Prostate gland (tissue), 2 donors: ENCODE results near the gene SOWAHC.

Experiments
- POLR2A ChIP-seq: fragments of 450-650 bp; IDR thresholded peaks from one replicate; pipeline ENCODE4 v1.6.1; 2016; ENCODE audit warnings: antibody characterized with exemption, mild to moderate bottlenecking
- POLR2AphosphoS5 ChIP-seq: sonication (generic); formaldehyde crosslinking; IDR thresholded peaks from one replicate; pipeline ENCODE4 v1.6.1; 2017; ENCODE audit warnings: antibody characterized with exemption
- TF ChIP-seq, protein P1 (sequence below), 4 experiments: fragments of 200-600 bp in 2 of 4; fragments of 450-650 bp in 2 of 4; sonication (generic) in 2 of 4; IDR thresholded peaks; 1 replicate in 3 of 4; 2 replicates in 1 of 4; pipeline ENCODE4 v1.5.1; 2016 to 2019; ENCODE audit warnings: antibody characterized with exemption in 4 of 4, mild to moderate bottlenecking in 2 of 4, moderate library complexity in 2 of 4

DNA sequence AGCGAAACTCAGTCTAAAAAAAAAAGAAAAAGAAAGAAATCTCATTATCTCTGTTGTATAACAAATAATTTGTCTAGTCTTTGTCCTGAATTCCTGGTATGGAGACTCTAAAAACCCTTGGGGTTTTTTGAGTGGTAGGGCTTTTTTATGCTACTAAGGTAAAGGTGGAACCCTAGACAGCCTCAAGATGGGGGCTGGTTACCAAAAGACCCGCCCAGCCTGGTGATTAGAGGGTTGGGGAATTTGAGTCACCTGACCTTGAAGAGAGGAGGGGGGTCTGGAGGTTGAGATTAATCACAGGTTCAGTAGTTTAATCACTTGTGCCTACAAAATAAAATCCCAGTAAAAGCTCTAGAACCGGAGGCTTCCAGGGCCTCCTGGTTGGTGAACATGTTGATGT lies 17.6 kb downstream of the SOWAHC start:
- no peak for TF ChIP-seq POLR2AphosphoS5
- TF ChIP-seq, protein P1, sequence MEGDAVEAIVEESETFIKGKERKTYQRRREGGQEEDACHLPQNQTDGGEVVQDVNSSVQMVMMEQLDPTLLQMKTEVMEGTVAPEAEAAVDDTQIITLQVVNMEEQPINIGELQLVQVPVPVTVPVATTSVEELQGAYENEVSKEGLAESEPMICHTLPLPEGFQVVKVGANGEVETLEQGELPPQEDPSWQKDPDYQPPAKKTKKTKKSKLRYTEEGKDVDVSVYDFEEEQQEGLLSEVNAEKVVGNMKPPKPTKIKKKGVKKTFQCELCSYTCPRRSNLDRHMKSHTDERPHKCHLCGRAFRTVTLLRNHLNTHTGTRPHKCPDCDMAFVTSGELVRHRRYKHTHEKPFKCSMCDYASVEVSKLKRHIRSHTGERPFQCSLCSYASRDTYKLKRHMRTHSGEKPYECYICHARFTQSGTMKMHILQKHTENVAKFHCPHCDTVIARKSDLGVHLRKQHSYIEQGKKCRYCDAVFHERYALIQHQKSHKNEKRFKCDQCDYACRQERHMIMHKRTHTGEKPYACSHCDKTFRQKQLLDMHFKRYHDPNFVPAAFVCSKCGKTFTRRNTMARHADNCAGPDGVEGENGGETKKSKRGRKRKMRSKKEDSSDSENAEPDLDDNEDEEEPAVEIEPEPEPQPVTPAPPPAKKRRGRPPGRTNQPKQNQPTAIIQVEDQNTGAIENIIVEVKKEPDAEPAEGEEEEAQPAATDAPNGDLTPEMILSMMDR (IDR thresholded peaks at IDR 0.05), result no peak
- no peak for TF ChIP-seq POLR2A
